IMR-90 (cell line): ENCODE results near the gene ARFGAP2. TPM values are rescaled to one million over a fixed set of nuclear protein-coding genes. Genes with fewer than 3 reads are reported as not detected.

Experiments
- ATAC-seq: fragments of 200-7000 bp; cut with Tn5 transposase; 2 replicates; pipeline ENCODE4 v1.9.1; 2020; ENCODE audit warnings: low read depth, mild to moderate bottlenecking, moderate library complexity
- BruUV-seq: library from RNA; stranded (reverse); fragments of 400-500 nt; replicated peaks from 2 replicates; lab custom pipeline; 2021; lab: Mats Ljungman, UMichigan
- CTCF ChIA-PET: fragments of 300-600 bp; formaldehyde crosslinking; extraction: SDS; loops from one replicate; lab custom pipeline; 2021; ENCODE audit warnings: antibody characterized with exemption; lab: Yijun Ruan, JAX
- POLR2A ChIA-PET: fragments of 300-600 bp; sonication (Branson Sonifier 250); formaldehyde crosslinking; loops from one replicate; lab custom pipeline; 2022; ENCODE audit warnings: antibody characterized with exemption; ENCODE audit not compliant: unreplicated experiment; lab: Charles Lee
- DNase-seq: peaks from one replicate; pipeline ENCODE4 v3.0.0; 2013
- H2AFZ ChIP-seq: replicated peaks from 2 replicates; pipeline ENCODE3; 2013; ENCODE audit warnings: low read length, mild to moderate bottlenecking; ENCODE audit not compliant: poor library complexity
- H2AK5ac ChIP-seq: 2 replicates; pipeline ENCODE4 v1.6.1; 2013; ENCODE audit warnings: low read depth, low read length, inconsistent platforms
- H2AK9ac ChIP-seq: replicated peaks from 2 replicates; pipeline ENCODE3; 2013; ENCODE audit warnings: mild to moderate bottlenecking, low read depth, low read length, moderate library complexity; ENCODE audit not compliant: poor library complexity
- H2BK120ac ChIP-seq: 2 replicates; pipeline ENCODE4 v1.6.1; 2013; ENCODE audit warnings: low read depth, low read length, inconsistent platforms
- H2BK15ac ChIP-seq: 3 replicates; pipeline ENCODE4 v1.6.1; 2013; ENCODE audit warnings: low read depth, low read length, inconsistent platforms
- H2BK20ac ChIP-seq: 2 replicates; pipeline ENCODE4 v1.6.1; 2013; ENCODE audit warnings: low read depth, mild to moderate bottlenecking, inconsistent platforms, low read length, moderate library complexity
- H2BK5ac ChIP-seq: 2 replicates; pipeline ENCODE4 v1.6.1; 2013; ENCODE audit warnings: mild to moderate bottlenecking, low read depth, low read length, inconsistent platforms; ENCODE audit not compliant: poor library complexity, severe bottlenecking
- H3K14ac ChIP-seq: replicated peaks from 2 replicates; pipeline ENCODE4 v1.6.1; 2013; ENCODE audit warnings: low read depth, low read length, inconsistent platforms
- H3K18ac ChIP-seq: 2 replicates; pipeline ENCODE4 v1.6.1; 2013; ENCODE audit warnings: low read depth, low read length, control low read depth
- H3K23ac ChIP-seq: 2 replicates; pipeline ENCODE4 v1.6.1; 2013; ENCODE audit warnings: low read depth, low read length, inconsistent platforms
- H3K27ac ChIP-seq: 2 replicates; pipeline ENCODE4 v1.5.1; 2013; ENCODE audit warnings: mild to moderate bottlenecking, control low read depth, low read length; ENCODE audit not compliant: insufficient read depth
- H3K27me3 ChIP-seq: 2 replicates; pipeline ENCODE4 v1.6.1; 2013; ENCODE audit warnings: low read length; ENCODE audit not compliant: control insufficient read depth, insufficient read depth
- H3K36me3 ChIP-seq: 2 replicates; pipeline ENCODE4 v1.6.1; 2013; ENCODE audit warnings: low read length, mixed read lengths; ENCODE audit not compliant: control insufficient read depth, insufficient read depth
- H3K4ac ChIP-seq: 2 replicates; pipeline ENCODE4 v1.6.1; 2013; ENCODE audit warnings: low read depth, low read length, inconsistent platforms
- H3K4me1 ChIP-seq: 2 replicates; pipeline ENCODE4 v1.6.1; 2013; ENCODE audit warnings: low read length, mixed read lengths; ENCODE audit not compliant: control insufficient read depth, insufficient read depth
- H3K4me2 ChIP-seq: 2 replicates; pipeline ENCODE4 v1.6.1; 2013; ENCODE audit warnings: low read depth, mild to moderate bottlenecking, control low read depth, low read length, moderate library complexity
- H3K4me3 ChIP-seq: 2 replicates; pipeline ENCODE4 v1.5.1; 2013; ENCODE audit warnings: low read depth, mild to moderate bottlenecking, control low read depth, low read length, moderate library complexity; ENCODE audit not compliant: insufficient read depth
- H3K56ac ChIP-seq: 2 replicates; pipeline ENCODE4 v1.6.1; 2013; ENCODE audit warnings: low read length, inconsistent platforms; ENCODE audit not compliant: insufficient read depth; ENCODE audit errors: extremely low read depth
- H3K79me1 ChIP-seq, 2 experiments: 2 replicates each; pipeline ENCODE4 v1.6.1; 2013; ENCODE audit warnings: low read length in 2 of 2, inconsistent platforms in 1 of 2, low read depth in 1 of 2
- H3K9ac ChIP-seq: 2 replicates; pipeline ENCODE4 v1.6.1; 2013; ENCODE audit warnings: low read depth, low read length, control low read depth
- H3K9me1 ChIP-seq: 2 replicates; pipeline ENCODE4 v1.6.1; 2013; ENCODE audit warnings: low read length, inconsistent platforms; ENCODE audit not compliant: insufficient read depth
- H3K9me3 ChIP-seq: 2 replicates; pipeline ENCODE4 v1.6.1; 2013; ENCODE audit warnings: low read length; ENCODE audit not compliant: control insufficient read depth, insufficient read depth
- H4K20me1 ChIP-seq: 2 replicates; pipeline ENCODE4 v1.6.1; 2013; ENCODE audit warnings: low read length, inconsistent platforms; ENCODE audit not compliant: insufficient read depth
- H4K5ac ChIP-seq: 2 replicates; pipeline ENCODE4 v1.6.1; 2013; ENCODE audit warnings: mild to moderate bottlenecking, low read depth, low read length, control low read depth
- H4K8ac ChIP-seq, 2 experiments: 2 replicates each; pipeline ENCODE4 v1.6.1; 2013; ENCODE audit warnings: low read depth in 2 of 2, low read length in 2 of 2, control low read depth in 1 of 2, inconsistent platforms in 1 of 2
- H4K91ac ChIP-seq: 2 replicates; pipeline ENCODE4 v1.6.1; 2013; ENCODE audit warnings: low read depth, low read length, inconsistent platforms; ENCODE audit not compliant: insufficient read depth
- BHLHE40 ChIP-seq: fragments of 150-350 bp; IDR thresholded peaks from 2 replicates; pipeline ENCODE4 v1.6.1; 2016; ENCODE audit warnings: mild to moderate bottlenecking, low read depth, low read length
- CEBPB ChIP-seq: IDR thresholded peaks from 2 replicates; pipeline ENCODE4 v1.6.1; 2012; ENCODE audit warnings: low read depth, low read length, improper control_type of control experiment
- CHD1 ChIP-seq: IDR thresholded peaks from 2 replicates; pipeline ENCODE4 v1.6.1; 2012; ENCODE audit warnings: low read depth, low read length, improper control_type of control experiment
- CTCF ChIP-seq: conservative IDR thresholded peaks from 2 replicates; pipeline ENCODE4 v1.5.1; 2012; ENCODE audit warnings: mild to moderate bottlenecking, low read depth, low read length, improper control_type of control experiment
- ELK1 ChIP-seq: fragments of 150-350 bp; IDR thresholded peaks from 2 replicates; pipeline ENCODE4 v1.6.1; 2016; ENCODE audit warnings: low read depth, mild to moderate bottlenecking, low read length, moderate library complexity, borderline replicate concordance
- FOS ChIP-seq: fragments of 150-350 bp; IDR thresholded peaks from 2 replicates; pipeline ENCODE4 v1.6.1; 2016; ENCODE audit warnings: low read depth, low read length
- MAFK ChIP-seq: IDR thresholded peaks from 2 replicates; pipeline ENCODE4 v1.6.1; 2012; ENCODE audit warnings: low read depth, low read length, improper control_type of control experiment
- MAZ ChIP-seq: IDR thresholded peaks from 2 replicates; pipeline ENCODE4 v1.6.1; 2012; ENCODE audit warnings: low read depth, mild to moderate bottlenecking, low read length, improper control_type of control experiment, moderate library complexity, borderline replicate concordance
- NFE2L2 ChIP-seq: fragments of 150-350 bp; IDR thresholded peaks from 2 replicates; pipeline ENCODE4 v1.6.1; 2016; ENCODE audit warnings: low read depth, mild to moderate bottlenecking, low read length
- POLR2A ChIP-seq: IDR thresholded peaks from 2 replicates; pipeline ENCODE4 v1.6.1; 2012; ENCODE audit warnings: mild to moderate bottlenecking, low read depth, low read length
- RAD21 ChIP-seq: IDR thresholded peaks from 2 replicates; pipeline ENCODE4 v1.6.1; 2012; ENCODE audit warnings: low read length, improper control_type of control experiment
- RCOR1 ChIP-seq: IDR thresholded peaks from 2 replicates; pipeline ENCODE4 v1.6.1; 2012; ENCODE audit warnings: mild to moderate bottlenecking, low read length, improper control_type of control experiment; ENCODE audit not compliant: insufficient replicate concordance
- RFX5 ChIP-seq: IDR thresholded peaks from 2 replicates; pipeline ENCODE4 v1.8.0; 2012; ENCODE audit warnings: low read depth, mild to moderate bottlenecking, low read length, moderate library complexity
- SMC3 ChIP-seq: fragments of 150-350 bp; IDR thresholded peaks from 2 replicates; pipeline ENCODE4 v1.6.1; 2016; ENCODE audit warnings: low read depth, mild to moderate bottlenecking, antibody characterized with exemption, low read length, moderate library complexity
- USF2 ChIP-seq: fragments of 150-350 bp; IDR thresholded peaks from 2 replicates; pipeline ENCODE4 v1.6.1; 2017; ENCODE audit warnings: mild to moderate bottlenecking, antibody characterized with exemption, low read length, low read depth
- WGBS, 2 experiments: methylation state at CpG; one replicate each; pipeline versions ENCODE4 v1.1.5 to v1.1.7; 2013; ENCODE audit warnings: missing lambda C conversion rate in 2 of 2; ENCODE audit not compliant: insufficient read length in 1 of 2; ENCODE audit errors: extremely low coverage in 2 of 2; 5-methylcytosine and 5-hydroxymethylcytosine counted together
- dilution Hi-C: fragments of 300-500 bp; cut with HindIII; formaldehyde crosslinking; loops from one replicate; pipeline ENCODE4 v1.14.3; 2018; ENCODE audit warnings: low sequenced_read_pairs; ENCODE audit not compliant: unreplicated experiment
- in situ Hi-C: fragments of 300-500 bp; cut with MboI; formaldehyde crosslinking; loops from 3 replicates; pipeline ENCODE4 v1.14.3; 2019; ENCODE audit warnings: low sequenced_read_pairs, inconsistent platforms, mixed read lengths
- intact Hi-C: fragments of 100-400 bp; cut with micrococcal nuclease; formaldehyde crosslinking; loops from 2 replicates; pipeline ENCODE4 v1.10.0; 2022
- polyA plus RNA-seq, 3 experiments: library from polyadenylated mRNA; depleted of rRNA; stranded (reverse); fragments of >200 nt; gene quantifications; 2 replicates each; pipeline ENCODE4 v1.2.3, GENCODE V29; 2012; ENCODE audit warnings: low replicate concordance in 1 of 3
- total RNA-seq: library from RNA; depleted of rRNA; stranded (reverse); fragments of >200 nt; gene quantifications from 2 replicates; pipeline ENCODE4 v1.2.3, GENCODE V29; 2012

The ARFGAP2 gene
- total and polyA plus RNA-seq, 2 of the 4 experiments (the other 2 are of a cell fraction) = 54.7 to 87.8 TPM

GRCh38 chr11:47183031-47183856 is 6.6 kb upstream of the ARFGAP2 start:
- Histone ChIP-seq H3K23ac (no peak overlapping the region), H4K20me1 (0 out of 2 replicates have a peak, but pooled peaks cover 4% of the 10 kb centered on the region), H2BK20ac (no peak overlapping the region), H3K4ac (no peak overlapping the region), H2AFZ (no peak overlapping the region), H2BK15ac (no peak overlapping the region), H3K27me3 (no peaks in the 10 kb centered on the region), H3K27ac (no peak overlapping the region), H3K36me3 (peaks cover 20% of the 10 kb centered on the region), H3K9me1 (no peaks in the 10 kb centered on the region), H3K18ac (no peak overlapping the region), H3K56ac (no peak overlapping the region), H4K91ac (no peak overlapping the region), H3K4me3 (no peak overlapping the region), H3K9ac (no peak overlapping the region), H3K9me3 (no peaks in the 10 kb centered on the region), H2BK5ac (no peak overlapping the region), H2AK9ac (no peak overlapping the region), H4K5ac (no peak overlapping the region), H3K79me1 (peaks cover 4 to 33% of the 10 kb centered on the region in 2 experiments; a peak in 2 of 4 replicates), H2BK120ac (no peak overlapping the region), H4K8ac (no peak overlapping the region), H2AK5ac (no peak overlapping the region), H3K4me1 (peaks cover 16% of the 10 kb centered on the region), H3K4me2 (no peak overlapping the region), H3K14ac (no peak overlapping the region)
- BruUV-seq = no TSS peak
- no peak for DNase-seq
- no peak for ATAC-seq
- dilution Hi-C loops (no loop called here), intact Hi-C loops (no loop called here), in situ Hi-C loops (loop anchor here (5.0 kb wide), 1 partner anchor 164 kb away; no protein-coding TSS in a partner anchor)
- CTCF ChIA-PET = no interaction called here
- WGBS, 2 experiments = 83% methylated on average over 8 of the region's 25 CpGs; no CpG with 5 or more reads in 1 of the 2 experiments
- POLR2A ChIA-PET = interaction anchor here (0.6 kb wide), 1 partner anchor 184 kb away, joined by 4 read pairs; no protein-coding TSS in a partner anchor
- no peak for TF ChIP-seq CEBPB
- TF ChIP-seq ELK1 = no peak
- TF ChIP-seq FOS = no peak
- no peak for TF ChIP-seq POLR2A
- no peak for TF ChIP-seq NFE2L2
- no peak for TF ChIP-seq USF2
- no peak for TF ChIP-seq CHD1
- no peak for TF ChIP-seq RFX5
- TF ChIP-seq RCOR1 = no peak
- no peak for TF ChIP-seq CTCF
- no peak for TF ChIP-seq RAD21
- no peak for TF ChIP-seq MAFK
- no peak for TF ChIP-seq SMC3
- no peak for TF ChIP-seq MAZ
- TF ChIP-seq BHLHE40 = no peak
